H9 (cell line): ENCODE measurements around the gene NUDT3. TPM values are rescaled to one million over a fixed set of nuclear protein-coding genes. Genes with fewer than 3 reads are reported as not detected.

Experiments used
- DNase-seq: peaks from one replicate; pipeline ENCODE4 v3.0.0-alpha.2; 2017
- H2AFZ ChIP-seq: one replicate; pipeline ENCODE4 v1.6.1; 2013; ENCODE audit warnings: mild to moderate bottlenecking, low read length, control low read depth, moderate library complexity
- H2AK5ac ChIP-seq: 2 replicates; pipeline ENCODE4 v1.6.1; 2013; ENCODE audit warnings: low read length, control low read depth, mixed read lengths; ENCODE audit not compliant: insufficient read length
- H2BK120ac ChIP-seq: one replicate; pipeline ENCODE4 v1.6.1; 2013; ENCODE audit warnings: low read depth, mild to moderate bottlenecking, low read length, control low read depth, inconsistent platforms; ENCODE audit not compliant: poor library complexity, severe bottlenecking
- H2BK12ac ChIP-seq: 2 replicates; pipeline ENCODE4 v1.6.1; 2013; ENCODE audit warnings: low read length, control low read depth, mixed read lengths, low read depth; ENCODE audit not compliant: insufficient read length
- H2BK15ac ChIP-seq: 2 replicates; pipeline ENCODE4 v1.6.1; 2013; ENCODE audit warnings: low read depth, low read length, control low read depth
- H2BK20ac ChIP-seq: one replicate; pipeline ENCODE4 v1.6.1; 2013; ENCODE audit warnings: low read depth, mild to moderate bottlenecking, low read length, control low read depth, inconsistent platforms; ENCODE audit not compliant: poor library complexity, severe bottlenecking
- H2BK5ac ChIP-seq: 2 replicates; pipeline ENCODE4 v1.6.1; 2013; ENCODE audit warnings: low read length, control low read depth, mixed read lengths; ENCODE audit not compliant: insufficient read length
- H3K14ac ChIP-seq: 2 replicates; pipeline ENCODE4 v1.6.1; 2013; ENCODE audit warnings: low read length, control low read depth; ENCODE audit not compliant: insufficient read depth
- H3K18ac ChIP-seq: 2 replicates; pipeline ENCODE4 v1.6.1; 2013; ENCODE audit warnings: low read depth, mild to moderate bottlenecking, mixed read lengths, low read length, control low read depth; ENCODE audit not compliant: insufficient read length
- H3K23ac ChIP-seq: 2 replicates; pipeline ENCODE4 v1.6.1; 2013; ENCODE audit warnings: low read length, control low read depth, mixed read lengths, low read depth; ENCODE audit not compliant: insufficient read length
- H3K23me2 ChIP-seq: 2 replicates; pipeline ENCODE4 v1.6.1; 2013; ENCODE audit warnings: low read depth, mild to moderate bottlenecking, mixed read lengths, low read length, control low read depth; ENCODE audit not compliant: insufficient read length, poor library complexity, severe bottlenecking
- H3K27ac ChIP-seq: 2 replicates; pipeline ENCODE4 v1.5.1; 2013; ENCODE audit warnings: low read length, control low read depth, mixed read lengths, low read depth; ENCODE audit not compliant: insufficient read length
- H3K27me3 ChIP-seq: 2 replicates; pipeline ENCODE4 v1.6.1; 2013; ENCODE audit warnings: low read length, control low read depth, inconsistent platforms; ENCODE audit not compliant: insufficient read depth
- H3K4ac ChIP-seq: 2 replicates; pipeline ENCODE4 v1.6.1; 2013; ENCODE audit warnings: low read depth, mild to moderate bottlenecking, control low read depth, inconsistent platforms, low read length, moderate library complexity
- H3K4me1 ChIP-seq: 2 replicates; pipeline ENCODE4 v1.6.1; 2013; ENCODE audit warnings: low read length, control low read depth, inconsistent platforms; ENCODE audit not compliant: insufficient read depth
- H3K4me2 ChIP-seq: 2 replicates; pipeline ENCODE4 v1.6.1; 2013; ENCODE audit warnings: low read length, control low read depth, mixed read lengths; ENCODE audit not compliant: insufficient read length, insufficient read depth
- H3K56ac ChIP-seq: 2 replicates; pipeline ENCODE4 v1.6.1; 2013; ENCODE audit warnings: low read depth, mild to moderate bottlenecking, mixed read lengths, low read length, control low read depth; ENCODE audit not compliant: insufficient read length
- H3K79me1 ChIP-seq: 2 replicates; pipeline ENCODE4 v1.6.1; 2013; ENCODE audit warnings: low read depth, mild to moderate bottlenecking, moderate library complexity, low read length, control low read depth, inconsistent platforms; ENCODE audit not compliant: insufficient read depth, poor library complexity, severe bottlenecking
- H3K79me2 ChIP-seq: 2 replicates; pipeline ENCODE4 v1.6.1; 2013; ENCODE audit warnings: low read length, control low read depth, inconsistent platforms; ENCODE audit not compliant: insufficient read depth
- H3K9ac ChIP-seq: 2 replicates; pipeline ENCODE4 v1.6.1; 2013; ENCODE audit warnings: low read length, control low read depth, mixed read lengths; ENCODE audit not compliant: insufficient read length; ENCODE audit errors: extremely low read depth
- H3K9me3 ChIP-seq: one replicate; pipeline ENCODE4 v1.6.1; 2013; ENCODE audit warnings: low read depth, low read length, inconsistent platforms; ENCODE audit not compliant: control insufficient read depth
- H3T11ph ChIP-seq: one replicate; pipeline ENCODE4 v1.6.1; 2013; ENCODE audit warnings: mild to moderate bottlenecking, low read length, control low read depth, inconsistent platforms
- H4K20me1 ChIP-seq: one replicate; pipeline ENCODE4 v1.6.1; 2013; ENCODE audit not compliant: control insufficient read depth, insufficient read length, insufficient read depth
- H4K5ac ChIP-seq: 2 replicates; pipeline ENCODE4 v1.6.1; 2013; ENCODE audit warnings: low read depth, mild to moderate bottlenecking, mixed read lengths, low read length, control low read depth; ENCODE audit not compliant: insufficient read length
- H4K8ac ChIP-seq: replicated peaks from 2 replicates; pipeline ENCODE4 v1.6.1; 2013; ENCODE audit warnings: low read length, control low read depth, mixed read lengths, low read depth; ENCODE audit not compliant: insufficient read length
- H4K91ac ChIP-seq: 2 replicates; pipeline ENCODE4 v1.6.1; 2013; ENCODE audit warnings: low read depth, mild to moderate bottlenecking, moderate library complexity, mixed read lengths, low read length, control low read depth; ENCODE audit not compliant: insufficient read length
- H3K27ac Mint-ChIP-seq, 3 experiments: 2 replicates in 2 of 3; 3 replicates in 1 of 3; pipeline ENCODE4 v1.8.0; 2020 to 2021; ENCODE audit warnings: mixed read lengths in 3 of 3, mild to moderate bottlenecking in 1 of 3, moderate library complexity in 1 of 3
- H3K27me3 Mint-ChIP-seq: 2 replicates; pipeline ENCODE4 v1.8.0; 2021; ENCODE audit warnings: low read depth, mild to moderate bottlenecking, moderate library complexity, mixed read lengths
- H3K36me3 Mint-ChIP-seq, 3 experiments: 2 replicates in 2 of 3; 3 replicates in 1 of 3; pipeline ENCODE4 v1.8.0; 2020 to 2021; ENCODE audit warnings: low read depth in 3 of 3, mixed read lengths in 3 of 3; ENCODE audit not compliant: insufficient read depth in 1 of 3
- H3K4me1 Mint-ChIP-seq, 2 experiments: 2 replicates each; pipeline ENCODE4 v1.8.0; 2020; ENCODE audit warnings: mixed read lengths in 2 of 2
- H3K4me3 Mint-ChIP-seq, 2 experiments: 2 replicates in 1 of 2; 3 replicates in 1 of 2; pipeline ENCODE4 v1.8.0; 2020 to 2021; ENCODE audit warnings: mild to moderate bottlenecking in 2 of 2, mixed read lengths in 2 of 2, moderate library complexity in 1 of 2
- H3K9me3 Mint-ChIP-seq, 2 experiments: 2 replicates in 1 of 2; 3 replicates in 1 of 2; pipeline ENCODE4 v1.8.0; 2020; ENCODE audit warnings: mild to moderate bottlenecking in 2 of 2, mixed read lengths in 2 of 2, moderate library complexity in 1 of 2
- CTCF ChIP-seq: fragments of 200-600 bp; sonication (generic); conservative IDR thresholded peaks from 3 replicates; pipeline ENCODE4 v1.8.0; 2021; ENCODE audit warnings: antibody characterized with exemption, mild to moderate bottlenecking
- WGBS: extraction: QIAGEN DNeasy Blood & Tissue Kit; methylation state at CpG from one replicate; pipeline ENCODE4 v1.1.7; 2013; ENCODE audit warnings: missing lambda C conversion rate, low lambda C conversion rate, mixed read lengths; ENCODE audit not compliant: insufficient read length; ENCODE audit errors: extremely low coverage; 5-methylcytosine and 5-hydroxymethylcytosine counted together
- total RNA-seq: library from RNA; stranded (reverse); gene quantifications from 2 replicates; pipeline ENCODE4 v1.2.1, GENCODE V29; 2021

The NUDT3 gene
- total RNA-seq, 1 experiment from 2014 or later = 23.6 TPM

DNA sequence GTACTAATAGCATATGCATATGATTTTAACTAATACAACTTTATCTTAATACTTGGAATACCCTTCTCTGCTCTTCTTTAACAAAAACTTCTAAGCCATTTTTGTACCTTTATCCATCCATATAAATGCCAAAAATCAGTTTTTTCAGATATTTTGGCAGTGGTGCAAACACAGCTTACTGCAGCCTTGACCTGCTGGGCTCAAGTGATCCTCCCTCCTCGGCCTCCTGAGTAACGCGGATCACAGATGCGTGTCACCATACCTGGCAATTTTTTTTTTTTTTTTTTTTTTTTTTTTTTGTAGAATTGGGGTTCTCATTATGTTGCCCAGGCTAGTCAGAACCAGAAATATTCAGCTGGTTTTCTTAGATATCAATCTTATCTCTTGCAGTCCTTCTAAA, 89.5 kb downstream of the NUDT3 start:
- Histone ChIP-seq H4K20me1 (no peaks in the 10 kb centered on the region), H2AK5ac (no peak overlapping the region), H3K9ac (no peak overlapping the region), H4K8ac (no peak overlapping the region), H3K23me2 (no peaks in the 10 kb centered on the region), H3T11ph (no peak overlapping the region), H3K14ac (no peak overlapping the region), H3K9me3 (no peaks in the 10 kb centered on the region), H3K27ac (no peak overlapping the region), H2BK5ac (no peak overlapping the region), H3K79me1 (peaks cover 3% of the 10 kb centered on the region), H3K56ac (no peak overlapping the region), H4K91ac (no peak overlapping the region), H2AFZ (no peak overlapping the region), H3K79me2 (no peaks in the 10 kb centered on the region), H3K4me2 (no peak overlapping the region), H3K4ac (no peak overlapping the region), H3K27me3 (no peaks in the 10 kb centered on the region), H3K23ac (no peak overlapping the region), H4K5ac (no peak overlapping the region), H2BK12ac (no peak overlapping the region), H3K4me1 (no peaks in the 10 kb centered on the region), H2BK20ac (no peak overlapping the region), H3K18ac (no peak overlapping the region), H2BK120ac (no peak overlapping the region), H2BK15ac (no peak overlapping the region)
- no peak for DNase-seq
- H3K9me3 Mint-ChIP-seq = no peaks in the 10 kb centered on the region
- no CpG with 5 or more reads among the region's 4 CpGs for WGBS
- peaks cover 2 to 10% of the 10 kb centered on the region in 2 experiments; a peak in 3 of 4 replicates for H3K4me1 Mint-ChIP-seq
- H3K27ac Mint-ChIP-seq = no peak overlapping the region
- TF ChIP-seq CTCF = no peak
- no peak overlapping the region for H3K4me3 Mint-ChIP-seq
- no peaks in the 10 kb centered on the region for H3K36me3 Mint-ChIP-seq
- no peaks in the 10 kb centered on the region for H3K27me3 Mint-ChIP-seq
